ENCODE results near the gene TRIM15. TPM values are rescaled to one million over a fixed set of nuclear protein-coding genes. Genes with fewer than 3 reads are reported as not detected.

Gene TRIM15
- total RNA-seq: not detected in 2 replicates

GRCh38 chr6:30163090-30163917 lies at the start of gene TRIM15:
Gene TRIM15 (plus strand): TSS chr6:30163546. CDS start chr6:30163685, 139 bp downstream.

GRCh38 chr6:30135757-30136156 lies 27.6 kb upstream of the TRIM15 start, which contains the start of gene TRIM40:
Gene TRIM40 (plus strand): TSS chr6:30136140. CDS start chr6:30137037, 897 bp downstream.

GRCh38 chr6:30160785-30161531 lies 2.4 kb upstream of the TRIM15 start, which contains the start of gene TRIM10:
Gene TRIM10 (minus strand): TSS chr6:30161211. CDS start chr6:30160858, 353 bp downstream.

GRCh38 chr6:30212865-30213666 lies 49.7 kb downstream of the TRIM15 start, which contains the start of gene TRIM26:
Gene TRIM26 (minus strand): TSS chr6:30213406. CDS start chr6:30199103, 14,303 bp downstream.

Other genes starting within 250 kb of the TRIM15 start
- gene HLA-A, start 221.0 kb upstream of the TRIM15 start, total RNA-seq: 426 and 595 TPM in 2 replicates
- gene POLR1H, start 102.3 kb upstream of the TRIM15 start, total RNA-seq: 35.4 and 42.6 TPM in 2 replicates
- gene PPP1R11, start 96.3 kb upstream of the TRIM15 start, total RNA-seq: 10.6 and 13.2 TPM in 2 replicates
- not detected in 2 replicates for gene RNF39, start 87.8 kb upstream of the TRIM15 start, total RNA-seq
- not detected in 2 replicates for gene TRIM31, start 50.5 kb upstream of the TRIM15 start, total RNA-seq
- gene TRIM40, start 27.4 kb upstream of the TRIM15 start, total RNA-seq: not detected in 2 replicates
- gene TRIM10, start 2.3 kb upstream of the TRIM15 start, total RNA-seq: not detected in 2 replicates
- 23.8 and 25.6 TPM in 2 replicates for gene TRIM26, start 49.9 kb downstream of the TRIM15 start, total RNA-seq
- 7.3 and 7.6 TPM in 2 replicates for gene TRIM39, start 163.4 kb downstream of the TRIM15 start, total RNA-seq
- gene RPP21, start 181.6 kb downstream of the TRIM15 start, total RNA-seq: 23.8 and 33.0 TPM in 2 replicates